ENCODE results near the gene CKMT2. TPM values are rescaled to one million over a fixed set of nuclear protein-coding genes. Genes with fewer than 3 reads are reported as not detected.

CKMT2 gene
- total and polyA plus RNA-seq, 2 of the 4 experiments (the other 2 are of a cell fraction) = 0.21 to 0.36 TPM

GRCh38 chr5:81189875-81190498 is 43.1 kb upstream of the CKMT2 start:
- BruUV-seq (replicated peaks) = no TSS peak
- no peak overlapping the region for H3K56ac ChIP-seq (ENCODE audit: extremely low read depth, insufficient read depth, low read length)
- no peak overlapping the region for H3K23ac ChIP-seq (ENCODE audit: low read depth, low read length)
- no peak overlapping the region for H2BK15ac ChIP-seq (ENCODE audit: low read depth, low read length)
- intact Hi-C loops (cut with micrococcal nuclease) = no loop called here
- TF ChIP-seq CTCF (conservative IDR thresholded peaks at IDR 0.05; ENCODE audit: low read depth, low read length) (no peak), FOS (IDR thresholded peaks at IDR 0.05; ENCODE audit: low read depth, low read length) (no peak), CEBPB (IDR thresholded peaks at IDR 0.05; ENCODE audit: low read depth, low read length) (no peak), NFE2L2 (IDR thresholded peaks at IDR 0.05; ENCODE audit: low read depth, low read length) (no peak), MAFK (IDR thresholded peaks at IDR 0.05; ENCODE audit: low read depth, low read length) (no peak), CHD1 (IDR thresholded peaks at IDR 0.05; ENCODE audit: low read depth, low read length) (no peak), RFX5 (IDR thresholded peaks at IDR 0.05; ENCODE audit: low read depth, low read length) (no peak), POLR2A (IDR thresholded peaks at IDR 0.05; ENCODE audit: low read depth, low read length) (no peak), MXI1 (IDR thresholded peaks at IDR 0.05; ENCODE audit: borderline replicate concordance, low read depth, low read length) (no peak), USF2 (IDR thresholded peaks at IDR 0.05; ENCODE audit: low read depth, low read length) (no peak), ELK1 (IDR thresholded peaks at IDR 0.05; ENCODE audit: borderline replicate concordance, low read depth, low read length) (no peak), SMC3 (IDR thresholded peaks at IDR 0.05; ENCODE audit: low read depth, low read length) (no peak), RCOR1 (IDR thresholded peaks at IDR 0.05; ENCODE audit: insufficient replicate concordance, low read length) (no peak), MAZ (IDR thresholded peaks at IDR 0.05; ENCODE audit: borderline replicate concordance, low read depth, low read length) (no peak)
- H4K5ac ChIP-seq (ENCODE audit: low read depth, low read length) = no peak overlapping the region
- ChIA-PET CTCF (interaction anchor here (0.6 kb wide), 1 partner anchor 1659 kb away, joined by 6 read pairs; no protein-coding TSS in a partner anchor), POLR2A (ENCODE audit: unreplicated experiment) (no interaction called here)
- no peaks in the 10 kb centered on the region for H3K27me3 ChIP-seq (ENCODE audit: control insufficient read depth, insufficient read depth, low read length)
- H2AK9ac ChIP-seq (replicated peaks; ENCODE audit: low read depth, low read length, poor library complexity) = no peak overlapping the region
- dilution Hi-C loops (cut with HindIII; ENCODE audit: low sequenced_read_pairs, unreplicated experiment) = no loop called here
- H4K8ac ChIP-seq (ENCODE audit: low read depth in 2 of 2, low read length in 2 of 2) = no peak overlapping the region
- H3K14ac ChIP-seq (replicated peaks; ENCODE audit: low read depth, low read length) = no peak overlapping the region
- in situ Hi-C loops (cut with MboI; ENCODE audit: low sequenced_read_pairs) = loop anchor here (10.0 kb wide), 1 partner anchor 505 kb away; no protein-coding TSS in a partner anchor
- no peaks in the 10 kb centered on the region for H3K4me1 ChIP-seq (ENCODE audit: control insufficient read depth, insufficient read depth, low read length)
- H3K79me1 ChIP-seq (ENCODE audit: low read depth in 1 of 2, low read length in 2 of 2) = no peaks in the 10 kb centered on the region; a peak in 2 of 4 replicates
- H2AK5ac ChIP-seq (ENCODE audit: low read depth, low read length) = no peak overlapping the region
- no peak overlapping the region for H3K9ac ChIP-seq (ENCODE audit: low read depth, low read length)
- H2BK20ac ChIP-seq (ENCODE audit: low read depth, low read length) = no peak overlapping the region
- no peak overlapping the region for H3K27ac ChIP-seq (ENCODE audit: insufficient read depth, low read length)
- WGBS, 2 experiments (ENCODE audit: extremely low coverage in 2 of 2, insufficient read length in 1 of 2) = 75% methylated on average over 7 of the region's 14 CpGs; no CpG with 5 or more reads in 1 of the 2 experiments
- H3K9me1 ChIP-seq (ENCODE audit: insufficient read depth, low read length) = peaks cover 2% of the 10 kb centered on the region; the same call in 1 of the 2 replicates
- H3K4me3 ChIP-seq (ENCODE audit: insufficient read depth, low read depth, low read length) = no peak overlapping the region
- H3K18ac ChIP-seq (ENCODE audit: low read depth, low read length) = no peak overlapping the region
- no peaks in the 10 kb centered on the region for H3K9me3 ChIP-seq (ENCODE audit: control insufficient read depth, insufficient read depth, low read length)
- H3K4ac ChIP-seq (ENCODE audit: low read depth, low read length) = no peak overlapping the region
- peaks cover 3% of the 10 kb centered on the region for H3K36me3 ChIP-seq (ENCODE audit: control insufficient read depth, insufficient read depth, low read length)
- no peak overlapping the region for H4K91ac ChIP-seq (ENCODE audit: insufficient read depth, low read depth, low read length)
- H2BK120ac ChIP-seq (ENCODE audit: low read depth, low read length) = no peak overlapping the region
- no peaks in the 10 kb centered on the region for H4K20me1 ChIP-seq (ENCODE audit: insufficient read depth, low read length)
- no peak overlapping the region for H3K4me2 ChIP-seq (ENCODE audit: low read depth, low read length)
- ATAC-seq (ENCODE audit: low read depth) = no peak
- DNase-seq = no peak
- no peak overlapping the region for H2AFZ ChIP-seq (replicated peaks; ENCODE audit: low read length, poor library complexity)
- no peak overlapping the region for H2BK5ac ChIP-seq (ENCODE audit: low read depth, low read length, poor library complexity, severe bottlenecking)

Measured in IMR-90 (cell line).